ENCODE results near the gene RAD51D. TPM values are rescaled to one million over a fixed set of nuclear protein-coding genes. Genes with fewer than 3 reads are reported as not detected.
"Not testable (repeated sequence)": the region's sequence is repeated elsewhere in the genome, so short reads cannot be mapped to it uniquely, and the experiment has no call there.

Gene RAD51D
- 10 to 100 TPM; 11.7 to 12.6 (median 12.1) TPM for polyA plus RNA-seq (ENCODE audit: insufficient read length in 3 of 3)

DNA sequence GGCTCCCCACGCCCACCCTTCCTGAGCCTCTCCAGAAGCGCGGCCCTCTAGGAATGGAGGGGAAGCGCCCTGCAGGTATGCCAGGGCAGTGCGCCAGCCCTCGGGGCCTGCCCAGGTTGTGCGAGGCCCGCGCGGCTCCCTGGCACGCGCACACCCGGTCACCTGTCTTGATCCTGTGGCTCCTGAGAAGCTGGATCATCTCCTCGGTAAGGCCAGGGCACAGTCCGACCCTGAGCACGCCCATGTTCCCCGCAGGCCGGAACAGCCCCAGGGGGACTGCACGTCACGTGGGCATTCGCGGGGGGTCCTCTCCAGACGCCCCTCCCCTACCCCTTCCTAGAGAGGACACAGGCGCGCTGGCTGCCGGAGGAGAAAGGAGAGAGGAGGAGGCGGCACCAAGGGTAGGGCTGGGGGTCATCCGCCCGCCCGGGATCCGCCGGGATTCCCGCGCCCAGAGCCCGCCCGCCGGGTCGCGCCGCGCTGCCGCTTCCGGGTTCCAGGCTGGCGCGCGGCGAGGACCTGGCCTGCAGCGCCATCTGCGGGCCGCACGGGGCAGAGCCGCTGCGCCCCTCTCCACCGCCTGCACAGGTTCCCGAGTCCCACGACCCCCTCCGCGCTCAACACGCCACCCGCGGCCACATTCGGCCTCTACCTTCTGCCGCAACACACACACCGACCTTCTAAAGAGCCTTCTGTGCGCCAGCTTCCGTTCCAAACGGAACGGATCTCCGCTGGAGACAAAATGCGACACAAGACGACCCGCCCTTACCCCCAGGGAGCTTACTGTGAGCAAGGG, at the start of gene RAD51D:
Gene RAD51D, minus strand, starts transcription at position 491 of the 796 bp plus-strand sequence. Its CDS starts 247 bp downstream, at position 244.
- DNase-seq (ENCODE audit: low read depth in 3 of 3, low spot score in 2 of 3), result peak in 2 of 3 donors; percentile 29 to 50

DNA sequence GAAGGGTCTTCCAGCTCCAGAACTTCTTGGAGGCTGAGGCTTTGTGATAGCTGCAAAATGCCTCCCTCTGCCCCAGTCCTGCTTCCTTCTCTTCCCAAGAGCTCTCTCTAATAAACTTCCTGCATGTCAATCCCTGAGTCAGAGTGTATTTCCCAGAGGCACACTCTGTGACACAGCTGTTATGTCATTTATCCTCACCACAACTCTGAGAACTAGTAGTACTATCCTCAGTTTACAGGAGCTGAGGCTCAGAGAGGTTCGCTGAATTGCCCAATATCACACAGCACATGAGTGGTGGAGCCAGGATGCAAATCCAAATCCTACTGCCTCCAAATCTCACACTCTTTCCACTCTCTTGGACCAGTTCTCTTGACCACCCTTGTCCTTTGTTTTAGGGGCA, 48.0 kb upstream of the RAD51D start:
- no peak for DNase-seq (ENCODE audit: low read depth in 3 of 3, low spot score in 2 of 3)

DNA sequence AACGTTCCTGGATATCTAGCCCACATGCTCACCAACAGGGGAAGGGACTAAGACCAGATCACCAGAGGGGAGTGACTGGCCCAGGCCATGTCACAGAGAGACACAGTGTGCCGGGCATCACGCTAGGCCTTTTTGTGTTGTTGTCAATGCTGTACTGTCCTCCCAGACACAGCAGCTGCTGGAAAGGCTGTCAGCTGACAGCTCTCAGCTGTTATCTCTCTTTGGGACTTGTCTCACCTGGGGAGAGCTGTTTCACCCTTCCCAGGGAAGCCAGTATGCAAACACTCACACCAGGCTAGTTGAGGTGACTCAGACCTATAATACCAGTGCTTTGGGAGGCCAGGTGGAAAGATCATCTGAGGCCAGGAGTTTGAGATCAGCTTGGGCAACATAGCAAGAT, 47.4 kb upstream of the RAD51D start:
- no peak for DNase-seq (ENCODE audit: low read depth in 3 of 3, low spot score in 2 of 3)

DNA sequence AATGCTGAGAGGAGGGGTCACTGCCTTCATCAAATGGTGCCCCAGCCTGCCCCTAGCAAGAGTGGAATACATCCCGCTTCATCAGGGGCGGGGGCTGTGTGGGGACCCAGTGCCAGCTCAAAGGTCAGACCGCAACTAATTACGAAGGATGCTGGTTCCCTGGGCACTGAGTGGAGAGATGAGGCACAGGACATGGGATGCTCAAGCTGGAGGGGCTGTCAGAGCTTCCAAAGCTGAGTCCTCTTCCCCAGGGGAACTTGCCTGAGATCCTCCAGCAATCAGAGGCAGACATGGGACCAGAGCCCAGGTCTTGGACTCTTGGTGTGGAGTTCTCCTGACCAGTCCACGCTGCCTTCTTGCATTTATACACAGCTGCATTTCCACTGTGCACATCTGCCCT, 46.9 kb upstream of the RAD51D start:
- DNase-seq (ENCODE audit: low read depth in 3 of 3, low spot score in 2 of 3), result no peak

DNA sequence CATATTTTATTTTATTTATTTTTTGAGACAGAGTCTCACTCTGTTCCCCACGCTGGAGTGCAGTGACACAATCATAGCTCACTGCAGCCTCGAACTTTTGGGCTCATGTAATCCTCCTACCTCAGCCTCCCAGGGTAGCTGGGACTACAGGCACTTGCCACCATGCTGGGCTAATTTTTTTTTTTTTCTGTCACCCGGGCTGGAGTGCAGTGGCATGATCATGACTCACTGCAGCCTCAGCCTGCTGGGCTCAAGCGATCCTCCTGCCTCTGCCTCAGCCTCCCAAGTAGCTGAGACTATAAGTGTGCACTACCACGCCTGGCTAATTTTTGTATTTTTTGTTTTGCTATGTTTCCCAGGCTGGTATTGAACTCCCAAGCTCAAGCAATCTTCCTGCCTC, 45.1 kb upstream of the RAD51D start:
- no peak for DNase-seq (ENCODE audit: low read depth in 3 of 3, low spot score in 2 of 3)

DNA sequence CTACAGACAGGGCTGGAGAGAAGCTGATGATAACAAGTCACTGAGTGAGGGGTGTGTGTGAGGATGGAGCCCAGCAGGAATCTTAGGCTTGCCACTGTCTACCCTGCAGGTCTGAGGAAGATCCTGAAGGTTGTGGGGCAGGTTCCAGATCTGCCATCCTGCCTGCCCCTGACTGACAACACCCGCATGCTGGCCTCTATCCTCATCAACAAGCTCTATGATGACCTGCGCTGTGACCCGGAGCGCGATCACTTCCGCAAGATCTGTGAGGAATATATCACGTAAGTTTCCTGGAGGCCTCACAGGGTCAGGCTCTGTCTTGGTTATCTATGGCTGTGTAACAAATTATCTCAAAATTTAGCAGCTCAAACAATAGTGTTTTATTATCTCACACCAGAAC, 44.2 kb upstream of the RAD51D start:
- no peak for DNase-seq (ENCODE audit: low read depth in 3 of 3, low spot score in 2 of 3)

DNA sequence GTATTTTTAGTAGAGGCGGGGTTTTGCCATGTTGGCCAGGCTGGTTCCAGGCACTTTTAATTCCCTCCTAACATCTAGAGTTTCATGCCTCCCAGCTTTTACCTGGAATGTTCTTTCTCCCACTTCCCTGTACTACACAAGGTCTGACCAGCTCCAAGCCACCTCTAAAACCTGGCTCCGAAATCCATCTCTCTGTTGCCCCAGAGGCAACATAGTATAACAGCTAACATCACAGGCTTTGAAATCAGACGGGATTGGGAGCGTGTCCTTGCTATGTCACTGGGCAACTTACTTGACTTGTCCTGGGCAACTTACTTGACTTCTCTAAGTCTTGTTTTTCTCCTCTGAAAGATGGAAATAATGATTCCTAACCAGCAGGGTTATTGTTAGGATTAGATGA, 43.1 kb upstream of the RAD51D start:
- no peak for DNase-seq (ENCODE audit: low read depth in 3 of 3, low spot score in 2 of 3)

DNA sequence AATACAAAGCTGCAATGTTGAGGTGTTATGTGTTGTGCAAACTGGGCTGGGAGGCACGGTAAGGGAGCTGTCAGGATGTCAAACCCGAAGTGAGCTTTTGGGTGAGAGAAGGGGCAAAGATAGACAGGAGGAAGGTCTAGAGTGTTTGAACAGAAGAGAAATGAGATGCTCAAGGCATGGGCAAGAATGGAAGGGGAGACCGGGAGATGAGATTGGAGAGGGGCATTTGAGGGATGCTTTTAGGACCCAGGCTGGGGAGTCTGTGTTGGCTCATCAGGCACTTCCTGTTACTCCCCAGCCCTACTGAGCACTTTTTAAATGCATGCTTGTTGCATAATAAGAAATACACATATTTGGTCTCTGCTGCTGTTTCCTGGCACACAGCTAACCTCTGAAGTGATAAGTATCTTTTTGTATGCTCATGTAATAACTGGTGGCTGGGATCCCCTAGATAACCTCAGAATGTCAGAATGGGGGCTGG, 41.7 kb upstream of the RAD51D start:
- DNase-seq (ENCODE audit: low read depth in 3 of 3, low spot score in 2 of 3), result no peak

DNA sequence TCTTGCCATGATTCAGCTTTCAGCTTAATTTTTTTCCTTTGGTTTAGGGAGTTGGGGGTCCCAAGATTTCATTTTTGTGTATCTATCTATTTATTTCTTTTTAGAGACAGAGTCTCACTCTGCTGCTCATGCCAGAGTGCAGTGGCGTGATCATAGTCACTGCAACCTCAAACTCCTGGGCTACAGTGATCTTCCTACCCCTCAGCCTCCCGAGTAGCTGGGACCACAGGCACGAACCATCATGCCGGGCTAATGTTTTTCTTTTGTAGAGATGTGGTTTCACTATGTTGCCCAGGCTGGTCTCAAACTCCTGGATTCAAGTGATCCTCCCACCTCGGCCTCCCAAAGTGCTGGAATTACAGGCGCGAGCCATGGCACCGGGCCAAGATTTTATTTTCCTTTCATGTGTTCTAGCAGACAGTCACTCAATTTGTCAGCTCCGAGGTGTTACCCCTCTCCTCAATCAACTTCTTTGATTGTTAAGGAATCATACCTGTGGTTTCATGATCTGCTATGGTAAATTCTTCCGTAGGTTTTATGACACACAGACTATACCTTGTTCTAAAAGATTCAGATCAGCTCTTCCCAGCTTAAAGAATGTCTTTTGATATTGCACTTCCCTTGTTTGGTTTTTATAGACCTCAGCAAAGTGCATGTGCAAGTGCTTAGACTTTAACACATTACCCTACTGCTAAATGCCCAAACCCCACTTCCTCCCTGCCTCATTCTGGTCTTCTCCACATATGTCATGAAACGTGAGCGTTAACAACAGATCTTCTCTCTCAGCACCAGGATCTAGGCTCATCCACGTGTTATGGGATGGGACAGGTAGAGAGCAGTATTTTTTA, 40.9 kb upstream of the RAD51D start:
- DNase-seq (ENCODE audit: low read depth in 3 of 3, low spot score in 2 of 3), result no peak

DNA sequence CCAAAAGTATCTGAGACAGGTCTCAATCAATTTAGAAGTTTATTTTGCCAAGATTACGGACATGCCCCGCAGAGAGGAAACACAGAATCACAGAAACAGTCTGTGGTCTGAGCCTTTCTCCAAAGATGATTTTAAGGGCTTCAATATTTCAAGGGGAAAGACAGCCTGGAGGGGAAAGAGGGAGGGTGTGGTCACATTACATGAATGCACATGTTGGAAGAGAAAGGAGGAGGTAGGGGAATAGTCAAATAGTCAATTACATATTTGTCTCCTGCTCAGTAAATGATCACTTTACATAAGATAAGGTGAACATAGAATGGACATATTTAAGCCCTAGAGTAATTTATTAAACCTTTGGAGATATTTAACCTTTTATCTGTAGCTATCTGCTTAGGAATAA, 40.3 kb upstream of the RAD51D start:
- DNase-seq (ENCODE audit: low read depth in 3 of 3, low spot score in 2 of 3), result no peak

DNA sequence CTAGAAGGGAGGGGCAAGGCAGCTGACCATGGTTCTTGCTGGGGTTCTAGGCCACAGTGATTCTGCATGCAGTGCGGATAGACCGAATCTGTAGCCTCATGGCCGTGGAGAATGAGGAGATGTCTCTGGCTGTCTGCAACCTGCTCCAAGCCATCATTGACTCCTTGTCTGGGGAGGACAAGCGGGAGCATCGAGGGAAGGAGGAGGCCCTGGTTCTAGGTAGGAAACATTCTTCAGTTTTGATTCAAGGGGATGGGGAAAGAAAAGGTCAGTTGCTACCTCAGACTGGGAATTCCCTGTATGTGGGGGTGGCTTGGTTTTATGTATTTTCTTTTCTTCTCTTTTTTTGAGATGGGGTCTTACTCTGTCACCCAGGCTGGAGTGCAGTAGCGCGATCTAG, 35.6 kb upstream of the RAD51D start:
- DNase-seq (ENCODE audit: low read depth in 3 of 3, low spot score in 2 of 3), result no peak

DNA sequence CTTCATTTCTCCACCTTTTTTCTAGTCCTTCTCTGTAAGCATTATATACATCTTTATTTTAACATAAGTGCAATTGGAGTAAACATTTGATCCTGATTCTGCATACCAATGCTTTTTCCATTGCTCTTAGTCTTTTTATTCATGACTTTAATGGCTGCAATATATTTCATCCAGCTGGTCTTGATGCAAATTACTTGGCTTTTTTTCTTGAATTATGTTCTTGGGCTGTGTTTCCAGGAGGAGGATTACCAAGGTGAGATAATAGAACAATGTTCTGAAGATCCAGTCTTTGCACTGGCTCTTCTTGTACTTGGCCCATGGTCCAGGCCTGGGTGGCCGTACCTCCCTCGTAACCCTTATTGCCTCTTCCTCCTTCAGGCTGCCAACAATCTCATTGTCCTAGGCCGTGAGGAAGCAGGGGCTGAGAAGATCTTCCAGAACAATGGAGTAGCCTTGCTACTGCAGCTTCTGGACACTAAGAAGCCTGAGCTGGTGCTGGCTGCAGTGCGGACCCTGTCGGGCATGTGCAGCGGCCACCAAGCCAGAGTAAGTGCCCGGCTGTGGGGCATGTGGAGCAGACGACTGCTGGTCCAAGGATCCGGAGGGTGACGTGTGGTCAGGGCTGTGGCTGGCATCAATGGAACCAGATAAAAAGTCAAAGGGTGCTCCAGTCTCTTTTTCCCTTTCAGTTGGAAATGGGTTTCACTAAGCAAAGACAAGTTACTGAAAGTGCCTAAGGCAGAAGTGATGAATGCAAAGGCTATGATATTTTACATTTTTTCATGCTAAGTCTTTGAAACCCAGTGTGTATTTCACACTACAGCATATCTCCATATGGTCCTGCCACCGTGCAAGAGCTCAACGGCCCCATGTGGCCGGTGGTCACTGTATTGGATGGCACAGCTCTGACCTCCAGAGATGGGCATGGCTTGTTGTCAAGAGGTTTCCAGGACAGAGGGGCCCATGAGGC, 34.8 kb upstream of the RAD51D start:
- DNase-seq (ENCODE audit: low read depth in 3 of 3, low spot score in 2 of 3), result no peak

DNA sequence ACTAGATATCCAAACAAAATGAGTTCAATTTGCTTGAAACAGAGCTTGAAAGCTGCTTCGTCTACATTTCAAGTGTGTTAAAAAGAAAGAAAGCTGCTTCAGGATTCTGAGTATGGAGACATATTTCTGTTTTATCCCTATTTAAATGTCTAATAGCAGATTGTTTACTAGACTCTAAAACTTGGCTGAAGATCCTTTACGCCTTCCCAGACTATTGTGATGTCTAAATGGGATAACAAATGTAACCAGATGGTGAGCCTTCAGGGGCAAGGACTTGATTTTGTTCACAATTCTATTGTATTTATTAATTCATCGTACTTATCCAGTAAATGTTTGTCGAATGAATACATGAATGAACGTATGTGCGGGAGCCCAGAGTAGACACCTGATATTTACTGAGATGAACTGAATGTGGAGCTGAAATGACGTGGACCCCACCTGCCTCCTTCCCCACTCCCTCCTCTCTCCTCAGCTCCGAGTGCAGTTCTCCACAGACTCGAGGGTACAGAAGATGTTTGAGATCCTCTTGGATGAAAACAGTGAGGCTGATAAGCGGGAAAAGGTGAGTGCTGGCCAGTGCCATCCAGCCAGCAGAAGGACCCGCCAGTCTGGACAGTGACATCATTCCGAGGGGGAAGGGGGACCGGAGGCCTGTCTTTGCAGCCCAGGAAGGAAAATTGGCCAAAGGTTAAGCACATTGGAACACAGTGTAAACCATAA, 32.9 kb upstream of the RAD51D start:
- no peak for DNase-seq (ENCODE audit: low read depth in 3 of 3, low spot score in 2 of 3)

DNA sequence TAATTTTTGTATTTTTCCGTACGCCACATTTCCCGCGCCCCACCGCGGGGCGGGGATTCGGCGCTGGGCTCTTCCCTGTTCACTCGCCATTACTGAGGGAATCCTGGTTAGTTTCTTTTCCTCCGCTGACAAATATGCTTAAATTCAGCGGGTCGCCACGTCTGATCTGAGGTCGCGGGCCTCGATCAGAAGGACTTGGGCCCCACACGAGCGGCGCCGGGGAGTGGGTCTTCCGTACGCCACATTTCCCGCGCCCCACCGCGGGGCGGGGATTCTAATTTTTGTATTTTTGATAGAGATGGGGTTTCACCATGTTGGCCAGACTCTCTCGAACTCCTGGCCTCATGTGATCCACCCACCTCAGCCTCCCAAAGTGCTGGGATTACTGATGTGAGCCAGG, 31.4 kb upstream of the RAD51D start:
- DNase-seq (ENCODE audit: low read depth in 3 of 3, low spot score in 2 of 3), result not testable (repeated sequence)

DNA sequence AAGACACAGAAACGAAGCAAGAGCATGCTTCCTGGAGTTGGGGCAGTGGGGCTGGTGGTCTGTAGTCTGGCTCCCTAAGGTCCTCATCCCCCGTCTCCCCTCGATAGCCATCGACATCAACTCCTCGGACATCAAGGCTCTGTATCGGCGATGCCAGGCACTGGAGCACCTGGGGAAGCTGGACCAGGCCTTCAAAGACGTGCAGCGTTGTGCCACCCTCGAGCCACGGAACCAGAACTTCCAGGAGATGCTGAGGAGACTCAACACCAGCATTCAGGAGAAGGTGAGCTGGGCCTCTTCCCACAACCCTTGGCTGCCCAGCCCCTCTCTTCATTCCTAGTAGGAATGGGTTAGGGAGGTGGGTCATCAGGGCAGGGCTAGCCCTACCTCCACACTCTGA, 30.3 kb upstream of the RAD51D start:
- DNase-seq (ENCODE audit: low read depth in 3 of 3, low spot score in 2 of 3), result no peak

DNA sequence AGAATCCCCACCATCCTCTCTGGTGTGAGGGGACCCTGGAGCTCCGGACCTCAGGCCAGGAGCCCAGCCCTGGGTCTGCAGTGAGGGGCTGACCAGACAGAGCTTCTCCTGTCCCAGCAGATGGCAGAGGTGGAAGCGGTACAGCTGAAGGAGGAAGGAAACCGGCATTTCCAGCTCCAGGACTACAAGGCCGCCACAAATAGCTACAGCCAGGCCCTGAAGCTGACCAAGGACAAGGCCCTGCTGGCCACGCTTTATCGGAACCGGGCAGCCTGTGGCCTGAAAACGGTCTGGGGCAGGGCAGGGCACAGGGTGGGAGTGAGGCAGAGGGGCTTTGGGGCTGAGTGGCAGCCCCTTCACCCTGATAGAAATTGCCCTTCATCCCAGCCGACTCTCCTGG, 28.5 kb upstream of the RAD51D start:
- no peak for DNase-seq (ENCODE audit: low read depth in 3 of 3, low spot score in 2 of 3)

DNA sequence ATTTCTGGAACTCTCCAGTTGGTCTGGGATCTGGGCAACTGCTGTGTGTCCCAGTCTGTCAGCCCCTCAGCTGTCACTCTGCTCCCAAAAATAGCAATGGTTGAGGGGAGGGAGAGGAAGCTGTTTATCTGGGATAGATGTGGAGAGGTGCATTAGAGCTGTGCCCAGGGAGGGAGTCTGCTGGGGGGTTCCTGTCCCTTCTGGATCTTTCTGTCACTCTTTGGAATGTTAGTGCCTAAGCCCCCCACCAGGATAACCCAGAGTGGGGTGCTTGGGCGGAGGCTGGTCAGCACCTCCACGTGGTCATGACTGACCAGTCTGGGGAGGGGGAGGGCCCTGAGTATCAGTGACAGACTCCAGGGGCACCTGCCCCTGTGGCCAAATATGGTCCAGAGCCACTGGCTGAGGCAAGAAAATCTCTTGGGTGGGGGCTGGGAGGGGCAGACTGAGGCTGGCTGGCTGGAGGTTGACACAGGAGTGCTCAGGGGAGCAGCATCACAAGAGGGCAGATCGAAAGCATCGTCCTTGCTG, 27.8 kb upstream of the RAD51D start, which contains the start of gene UNC45B:
Gene UNC45B, plus strand, starts transcription at position 443 of the 531 bp plus-strand sequence. CDS start 447 bp downstream, outside the sequence.
- DNase-seq (ENCODE audit: low read depth in 3 of 3, low spot score in 2 of 3), result no peak

DNA sequence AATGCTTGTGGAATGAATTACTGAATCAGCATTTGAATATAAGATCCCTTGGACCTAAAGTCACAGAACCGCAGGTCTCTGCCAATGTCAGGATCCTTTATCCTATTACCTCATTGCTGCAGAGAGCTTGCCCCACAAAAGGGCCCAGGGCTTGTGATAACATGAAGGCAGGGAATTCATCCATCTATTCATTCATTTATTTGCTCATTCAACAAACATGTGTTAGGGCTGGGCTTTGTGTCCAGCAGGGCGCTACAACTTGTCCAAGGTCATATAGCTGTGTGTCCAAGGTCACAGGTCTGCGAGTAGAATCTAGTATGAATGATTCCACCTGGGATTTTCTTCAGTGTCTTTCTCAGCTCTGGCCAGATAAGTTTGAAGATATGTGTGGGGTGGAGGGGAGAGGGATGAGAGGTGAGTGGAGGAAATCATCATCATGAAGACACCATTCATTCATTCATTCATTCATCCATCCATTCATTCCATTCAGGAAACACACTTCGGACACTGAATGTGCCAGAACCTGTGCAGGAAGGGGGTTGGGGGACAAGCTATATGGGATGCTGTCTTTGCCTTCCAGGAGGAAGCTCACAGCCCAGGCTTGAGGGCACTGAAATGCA, 26.7 kb upstream of the RAD51D start:
- no peak for DNase-seq (ENCODE audit: low read depth in 3 of 3, low spot score in 2 of 3)

DNA sequence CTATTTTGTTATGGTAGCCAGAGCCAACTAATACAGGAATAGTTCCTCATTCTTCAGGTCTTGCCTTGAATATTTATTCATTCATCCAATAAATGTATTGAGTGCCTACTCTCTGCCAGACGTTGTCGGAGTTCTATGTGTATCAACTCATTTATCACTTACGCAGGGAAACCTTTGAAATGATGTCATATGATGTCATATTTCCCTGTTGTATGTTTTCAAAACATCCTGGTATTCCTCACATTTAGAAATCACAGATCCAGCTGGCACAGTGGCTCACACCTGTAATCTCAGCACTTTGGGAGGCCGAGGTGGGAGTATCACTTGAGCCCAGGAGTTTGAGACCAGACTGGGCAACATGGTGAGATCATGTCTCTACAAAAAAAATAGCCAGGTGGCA, 25.2 kb upstream of the RAD51D start:
- no peak for DNase-seq (ENCODE audit: low read depth in 3 of 3, low spot score in 2 of 3)
